Activated naive CD4-positive, alpha-beta T cell treated with anti-CD3 and anti-CD28 coated beads, Interleukin-2, amount 50 U/mL, for 72 hours (primary cell): Measurements from ENCODE around the gene DUSP14. TPM values are rescaled to one million over a fixed set of nuclear protein-coding genes. Genes with fewer than 3 reads are reported as not detected.
"Not testable (repeated sequence)": the region's sequence is repeated elsewhere in the genome, so short reads cannot be mapped to it uniquely, and the experiment has no call there.

Experiments used
- ATAC-seq, 2 donors: fragments of 150-1000 bp; cut with Tn5 transposase; 2 replicates each; pipeline ENCODE4 v1.10.0; 2021; ENCODE audit warnings: mild to moderate bottlenecking in 2 of 2, moderate library complexity in 2 of 2
- DNase-seq, 2 donors: peaks; one replicate each; pipeline ENCODE4 v3.0.0; 2021 to 2022; ENCODE audit warnings: low spot score in 2 of 2
- H3K27ac Mint-ChIP-seq, 2 donors: one replicate each; pipeline ENCODE4 v1.8.0; 2022; ENCODE audit warnings: mild to moderate bottlenecking in 2 of 2, mixed read lengths in 2 of 2
- H3K36me3 Mint-ChIP-seq, 2 donors: one replicate each; pipeline ENCODE4 v1.8.0; 2022; ENCODE audit warnings: mixed read lengths in 2 of 2
- H3K9me3 Mint-ChIP-seq, 2 donors: one replicate each; pipeline ENCODE4 v1.8.0; 2022; ENCODE audit warnings: mixed read lengths in 2 of 2
- total RNA-seq, 2 donors: library from RNA; stranded (reverse); gene quantifications; one replicate each; pipeline ENCODE4 v1.2.3, GENCODE V29; 2022

DUSP14 gene
- total RNA-seq = 10 to 100 TPM in 1 of 2 donors, 1 to 10 TPM in 1; 7.6 to 13.1 TPM

GRCh38 chr17:37489197-37490001 is at the start of gene DUSP14:
Gene DUSP14 (plus strand): TSS chr17:37489891. CDS start chr17:37512273, 22,382 bp downstream.
- Mint-ChIP-seq H3K36me3 (peaks cover 0 to 6% of the 10 kb centered on the region in 2 donors), H3K9me3 (no peaks in the 10 kb centered on the region), H3K27ac (peak within 1 kb of the TSS; percentile 87 to 94)
- peak; percentile 77 for DNase-seq
- peak; percentile 66 to 83 for ATAC-seq

GRCh38 chr17:37440424-37440823 is 49.3 kb upstream of the DUSP14 start:
- Mint-ChIP-seq H3K36me3 (peaks cover 0 to 14% of the 10 kb centered on the region in 2 donors), H3K27ac (no peak overlapping the region), H3K9me3 (no peaks in the 10 kb centered on the region)
- DNase-seq = no peak
- ATAC-seq = no peak

- not testable (repeated sequence) for ATAC-seq, H3K27ac Mint-ChIP-seq
These were observed 48.2 kb upstream of the DUSP14 start for GRCh38 chr17:37441369-37442014.

GRCh38 chr17:37446027-37446426 is 43.7 kb upstream of the DUSP14 start:
- ATAC-seq (no peak), DNase-seq (no peak)
- Mint-ChIP-seq H3K36me3 (peaks cover 4 to 10% of the 10 kb centered on the region in 2 donors), H3K9me3 (no peaks in the 10 kb centered on the region), H3K27ac (no peak overlapping the region)

More at GRCh38 chr17:37441369-37442014, 48.2 kb upstream of the DUSP14 start:
- H3K9me3 Mint-ChIP-seq, DNase-seq: not testable (repeated sequence)
- H3K36me3 Mint-ChIP-seq = peaks cover 0 to 14% of the 10 kb centered on the region in 2 donors

GRCh38 chr17:37447641-37448040 is 42.0 kb upstream of the DUSP14 start:
- Mint-ChIP-seq H3K36me3 (peaks cover 4 to 10% of the 10 kb centered on the region in 2 donors), H3K9me3 (no peaks in the 10 kb centered on the region), H3K27ac (no peak overlapping the region)
- ATAC-seq (peak; percentile 36 to 48), DNase-seq (no peak)

GRCh38 chr17:37450112-37450511 is 39.6 kb upstream of the DUSP14 start:
- no peak for DNase-seq
- Mint-ChIP-seq H3K9me3 (no peaks in the 10 kb centered on the region), H3K27ac (peak overlapping the region in 1 of 2 donors; percentile 58), H3K36me3 (peaks cover 4 to 10% of the 10 kb centered on the region in 2 donors)
- ATAC-seq = no peak

GRCh38 chr17:37457801-37458200 is 31.9 kb upstream of the DUSP14 start:
- ATAC-seq, H3K27ac Mint-ChIP-seq, DNase-seq, H3K36me3 Mint-ChIP-seq, H3K9me3 Mint-ChIP-seq: not testable (repeated sequence)

GRCh38 chr17:37458805-37459204 is 30.9 kb upstream of the DUSP14 start:
- ATAC-seq = no peak

GRCh38 chr17:37461668-37462067 is 28.0 kb upstream of the DUSP14 start:
- no peaks in the 10 kb centered on the region for H3K9me3 Mint-ChIP-seq
- H3K27ac Mint-ChIP-seq = no peak overlapping the region
- peaks cover 0 to 10% of the 10 kb centered on the region in 2 donors for H3K36me3 Mint-ChIP-seq
- DNase-seq = no peak
- peak; percentile 46 to 50 for ATAC-seq

More at GRCh38 chr17:37458805-37459204, 30.9 kb upstream of the DUSP14 start:
- no peaks in the 10 kb centered on the region for H3K36me3 Mint-ChIP-seq
- no peak overlapping the region for H3K27ac Mint-ChIP-seq
- no peak for DNase-seq
- H3K9me3 Mint-ChIP-seq = no peaks in the 10 kb centered on the region

- no peak overlapping the region for H3K27ac Mint-ChIP-seq
- H3K36me3 Mint-ChIP-seq = peaks cover 0 to 10% of the 10 kb centered on the region in 2 donors
- no peak for ATAC-seq
- no peak for DNase-seq
- H3K9me3 Mint-ChIP-seq = no peaks in the 10 kb centered on the region
These were observed 27.2 kb upstream of the DUSP14 start for GRCh38 chr17:37462492-37462891.

- no peak overlapping the region for H3K27ac Mint-ChIP-seq
- H3K36me3 Mint-ChIP-seq = peaks cover 0 to 10% of the 10 kb centered on the region in 2 donors
- no peak for DNase-seq
- H3K9me3 Mint-ChIP-seq = no peaks in the 10 kb centered on the region
- no peak for ATAC-seq
These were observed 26.7 kb upstream of the DUSP14 start for GRCh38 chr17:37463039-37463438.

- DNase-seq = no peak
- Mint-ChIP-seq H3K9me3 (no peaks in the 10 kb centered on the region), H3K36me3 (peaks cover 0 to 11% of the 10 kb centered on the region in 2 donors), H3K27ac (peak overlapping the region in 1 of 2 donors; percentile 37)
- ATAC-seq = peak; percentile 61
These were observed 24.5 kb upstream of the DUSP14 start for GRCh38 chr17:37465069-37465616.

GRCh38 chr17:37466471-37466870 is 23.2 kb upstream of the DUSP14 start:
- DNase-seq (no peak), ATAC-seq (no peak)
- Mint-ChIP-seq H3K27ac (peak overlapping the region in 1 of 2 donors; percentile 5), H3K36me3 (peaks cover 10 to 22% of the 10 kb centered on the region in 2 donors), H3K9me3 (no peaks in the 10 kb centered on the region)

GRCh38 chr17:37470181-37470580 is 19.5 kb upstream of the DUSP14 start:
- H3K27ac Mint-ChIP-seq = peak overlapping the region in 1 of 2 donors; percentile 58
- no peak for ATAC-seq
- peaks cover 15 to 17% of the 10 kb centered on the region in 2 donors for H3K36me3 Mint-ChIP-seq
- no peak for DNase-seq
- H3K9me3 Mint-ChIP-seq = no peaks in the 10 kb centered on the region

- Mint-ChIP-seq H3K9me3 (no peaks in the 10 kb centered on the region), H3K36me3 (peaks cover 13 to 30% of the 10 kb centered on the region in 2 donors), H3K27ac (no peak overlapping the region)
- DNase-seq = no peak
- ATAC-seq = no peak
These were observed 13.8 kb upstream of the DUSP14 start for GRCh38 chr17:37475731-37476420.

GRCh38 chr17:37476431-37477120 is 13.1 kb upstream of the DUSP14 start:
- H3K36me3 Mint-ChIP-seq = peaks cover 9 to 26% of the 10 kb centered on the region in 2 donors
- no peaks in the 10 kb centered on the region for H3K9me3 Mint-ChIP-seq
- H3K27ac Mint-ChIP-seq = no peak overlapping the region
- ATAC-seq (no peak), DNase-seq (no peak)
